ENCODE results near the gene PPP1R10. TPM values are rescaled to one million over a fixed set of nuclear protein-coding genes. Genes with fewer than 3 reads are reported as not detected.

PPP1R10 gene
- polyA plus RNA-seq, 1 donor (not counting 4 experiments of a cell fraction or from before 2014, with no cell fraction given): 36.6 TPM

DNA sequence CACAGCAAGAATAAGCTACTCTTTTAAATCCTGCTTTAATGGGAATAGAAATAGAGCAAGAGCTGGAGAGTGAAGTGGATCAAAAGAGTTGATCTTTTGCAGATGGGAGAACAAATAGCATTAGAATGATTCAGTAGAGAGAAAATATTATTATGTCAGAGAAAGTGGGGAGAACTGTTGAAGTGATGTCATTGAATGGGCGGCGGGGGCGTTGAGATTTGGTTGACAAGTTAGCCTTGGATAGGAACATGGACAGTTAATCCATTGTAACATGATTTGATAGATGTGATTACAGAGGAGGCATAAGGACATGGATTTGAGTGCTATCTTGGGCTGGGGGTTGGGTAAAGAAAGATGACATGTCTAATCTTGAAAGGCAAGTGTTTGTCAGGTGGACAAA, 18.8 kb upstream of the PPP1R10 start:
- Histone ChIP-seq H4K20me1 (ENCODE audit: control insufficient read depth, extremely low read depth, insufficient read depth, low read length) (no peaks in the 10 kb centered on the region), H3K36me3 (ENCODE audit: control insufficient read depth in 2 of 2, extremely low read depth in 1 of 2, insufficient read depth in 2 of 2, low read length in 2 of 2) (peaks cover 12 to 17% of the 10 kb centered on the region in 2 experiments), H3K27me3 (ENCODE audit: control insufficient read depth, extremely low read depth, insufficient read depth, low read length) (no peaks in the 10 kb centered on the region), H3K4me1 (ENCODE audit: control insufficient read depth, extremely low read depth, insufficient read depth, low read length) (no peaks in the 10 kb centered on the region), H3K4me3 (ENCODE audit: control insufficient read depth in 2 of 3, extremely low read depth in 1 of 3, insufficient read depth in 2 of 3, low read depth in 1 of 3, low read length in 3 of 3) (no peak overlapping the region), H3K9me3 (ENCODE audit: control insufficient read depth, low read depth, low read length) (no peaks in the 10 kb centered on the region), H3K9me1 (ENCODE audit: control insufficient read depth, extremely low read depth, insufficient read depth, low read length) (no peaks in the 10 kb centered on the region), H3K27ac (ENCODE audit: control insufficient read depth, insufficient read depth, low read length) (no peak overlapping the region), H2AFZ (ENCODE audit: control insufficient read depth, low read length) (no peak overlapping the region), H3K4me2 (ENCODE audit: control insufficient read depth, extremely low read depth, insufficient read depth, low read depth, low read length) (no peak overlapping the region), H3K79me2 (ENCODE audit: control insufficient read depth, insufficient read depth, low read length) (no peaks in the 10 kb centered on the region), H3K9ac (ENCODE audit: control insufficient read depth, extremely low read depth, insufficient read depth, low read length) (no peak overlapping the region)
- TF ChIP-seq EZH2 (IDR thresholded peaks at IDR 0.05; ENCODE audit: low read length): no peak
- TF ChIP-seq, protein P1, sequence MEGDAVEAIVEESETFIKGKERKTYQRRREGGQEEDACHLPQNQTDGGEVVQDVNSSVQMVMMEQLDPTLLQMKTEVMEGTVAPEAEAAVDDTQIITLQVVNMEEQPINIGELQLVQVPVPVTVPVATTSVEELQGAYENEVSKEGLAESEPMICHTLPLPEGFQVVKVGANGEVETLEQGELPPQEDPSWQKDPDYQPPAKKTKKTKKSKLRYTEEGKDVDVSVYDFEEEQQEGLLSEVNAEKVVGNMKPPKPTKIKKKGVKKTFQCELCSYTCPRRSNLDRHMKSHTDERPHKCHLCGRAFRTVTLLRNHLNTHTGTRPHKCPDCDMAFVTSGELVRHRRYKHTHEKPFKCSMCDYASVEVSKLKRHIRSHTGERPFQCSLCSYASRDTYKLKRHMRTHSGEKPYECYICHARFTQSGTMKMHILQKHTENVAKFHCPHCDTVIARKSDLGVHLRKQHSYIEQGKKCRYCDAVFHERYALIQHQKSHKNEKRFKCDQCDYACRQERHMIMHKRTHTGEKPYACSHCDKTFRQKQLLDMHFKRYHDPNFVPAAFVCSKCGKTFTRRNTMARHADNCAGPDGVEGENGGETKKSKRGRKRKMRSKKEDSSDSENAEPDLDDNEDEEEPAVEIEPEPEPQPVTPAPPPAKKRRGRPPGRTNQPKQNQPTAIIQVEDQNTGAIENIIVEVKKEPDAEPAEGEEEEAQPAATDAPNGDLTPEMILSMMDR (optimal IDR thresholded peaks at IDR 0.05 in 1 of 3, IDR thresholded peaks at IDR 0.05 in 1 of 3, conservative IDR thresholded peaks at IDR 0.05 in 1 of 3; ENCODE audit: extremely low read depth in 1 of 3, insufficient read depth in 2 of 3, low read length in 3 of 3): no peak
- DNase-seq (ENCODE audit: low read depth, low spot score) (no peak), FAIRE-seq (no peak)
- dilution Hi-C loops (cut with MboI; ENCODE audit: extremely low pct_ligation_motif_present, low sequenced_read_pairs): no loop called here

DNA sequence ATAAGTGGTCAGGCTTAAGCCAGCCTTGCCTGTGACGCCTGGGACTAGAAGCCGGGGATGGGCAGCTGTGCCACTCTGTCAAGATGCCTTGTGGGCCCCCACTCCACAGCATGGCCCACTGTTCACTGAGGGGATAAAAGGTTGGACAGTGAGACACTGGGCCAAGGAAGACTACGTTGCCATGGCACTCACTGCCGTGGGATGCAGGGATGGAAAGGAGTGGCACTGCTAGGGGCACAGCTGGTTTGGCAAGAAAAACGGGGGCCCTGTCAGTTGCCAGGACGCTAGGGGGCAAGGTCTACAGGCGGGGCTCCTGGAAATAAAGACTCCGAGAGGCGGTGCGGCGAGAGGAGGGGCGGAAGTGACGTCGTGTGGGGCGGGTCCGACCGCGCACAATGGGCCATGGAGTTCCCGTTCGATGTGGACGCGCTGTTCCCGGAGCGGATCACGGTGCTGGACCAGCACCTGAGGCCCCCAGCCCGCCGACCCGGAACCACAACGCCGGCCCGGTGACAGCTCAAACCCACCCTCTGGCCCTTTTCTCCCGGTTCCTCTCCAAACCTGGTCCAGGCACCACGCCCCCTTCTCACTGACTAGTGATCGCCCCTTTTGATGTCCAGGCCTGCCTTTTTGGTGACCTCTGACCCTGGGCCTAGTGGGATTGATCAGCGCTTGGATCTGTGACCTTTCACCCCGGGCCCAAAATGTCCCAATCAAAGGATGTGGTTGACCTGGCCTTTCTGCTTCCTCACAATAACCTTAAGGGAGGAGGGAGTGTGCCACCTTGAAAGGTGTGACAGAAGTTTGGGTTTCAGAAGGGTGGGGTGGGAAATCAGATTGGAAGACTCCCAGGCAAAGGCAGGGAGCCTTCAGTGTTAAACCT, 9.7 kb upstream of the PPP1R10 start, which contains the start of gene ATAT1:
Gene ATAT1, plus strand, starts transcription at position 391 of the 883 bp plus-strand sequence.
- Histone ChIP-seq H3K9ac (ENCODE audit: control insufficient read depth, extremely low read depth, insufficient read depth, low read length) (peak within 1 kb of the TSS; percentile 91), H3K9me3 (ENCODE audit: control insufficient read depth, low read depth, low read length) (no peaks in the 10 kb centered on the region), H3K27me3 (ENCODE audit: control insufficient read depth, extremely low read depth, insufficient read depth, low read length) (no peaks in the 10 kb centered on the region), H3K79me2 (ENCODE audit: control insufficient read depth, insufficient read depth, low read length) (no peaks in the 10 kb centered on the region), H3K36me3 (ENCODE audit: control insufficient read depth in 2 of 2, extremely low read depth in 1 of 2, insufficient read depth in 2 of 2, low read length in 2 of 2) (peaks cover 17 to 21% of the 10 kb centered on the region in 2 experiments), H3K27ac (ENCODE audit: control insufficient read depth, insufficient read depth, low read length) (peak within 1 kb of the TSS; percentile 86), H3K4me3 (ENCODE audit: control insufficient read depth in 2 of 3, extremely low read depth in 1 of 3, insufficient read depth in 2 of 3, low read depth in 1 of 3, low read length in 3 of 3) (peak within 1 kb of the TSS; percentile 56 to 93 (median 92)), H3K4me2 (ENCODE audit: control insufficient read depth, extremely low read depth, insufficient read depth, low read depth, low read length) (peak within 1 kb of the TSS; percentile 100), H2AFZ (ENCODE audit: control insufficient read depth, low read length) (peak within 1 kb of the TSS; percentile 88), H3K4me1 (ENCODE audit: control insufficient read depth, extremely low read depth, insufficient read depth, low read length) (peaks cover 12% of the 10 kb centered on the region), H4K20me1 (ENCODE audit: control insufficient read depth, extremely low read depth, insufficient read depth, low read length) (no peaks in the 10 kb centered on the region), H3K9me1 (ENCODE audit: control insufficient read depth, extremely low read depth, insufficient read depth, low read length) (peaks cover 4% of the 10 kb centered on the region)
- TF ChIP-seq, protein P1 (optimal IDR thresholded peaks at IDR 0.05 in 1 of 3, IDR thresholded peaks at IDR 0.05 in 1 of 3, conservative IDR thresholded peaks at IDR 0.05 in 1 of 3; ENCODE audit: extremely low read depth in 1 of 3, insufficient read depth in 2 of 3, low read length in 3 of 3): peak; percentile 41 to 49 (median 46)
- TF ChIP-seq EZH2 (IDR thresholded peaks at IDR 0.05; ENCODE audit: low read length): no peak
- DNase-seq (ENCODE audit: low read depth, low spot score) (no peak), FAIRE-seq (no peak)
- dilution Hi-C loops (cut with MboI; ENCODE audit: extremely low pct_ligation_motif_present, low sequenced_read_pairs): no loop called here

All from keratinocyte (primary cell).